SK-N-SH (cell line): Measurements from ENCODE around the gene NTRK3. TPM values are rescaled to one million over a fixed set of nuclear protein-coding genes. Genes with fewer than 3 reads are reported as not detected.

Experiments used
- CTCF ChIA-PET: fragments of 300-600, 350-600 bp; formaldehyde crosslinking; extraction: SDS; loops from one replicate; lab custom pipeline; 2021; lab: Yijun Ruan, JAX
- POLR2A ChIA-PET: fragments of 350-600 bp; sonication (Branson Sonifier 250); formaldehyde crosslinking; extraction: SDS; loops from one replicate; lab custom pipeline; 2020; ENCODE audit warnings: antibody characterized with exemption, inconsistent platforms; lab: Yijun Ruan, JAX
- DNase-seq: peaks from one replicate; pipeline ENCODE4 v3.0.0; 2012
- H2AFZ ChIP-seq: fragments of 200-600 bp; sonication (generic); 2 replicates; pipeline ENCODE4 v1.8.1; 2016; ENCODE audit warnings: antibody characterized with exemption, mild to moderate bottlenecking, low read depth
- H3F3A ChIP-seq: fragments of 200-600 bp; sonication (generic); replicated peaks from 2 replicates; pipeline ENCODE3; 2016; ENCODE audit warnings: antibody characterized with exemption, mild to moderate bottlenecking; ENCODE audit not compliant: insufficient read depth
- H3K27ac ChIP-seq, 2 experiments: fragments of 200-500 bp in 1 of 2; fragments of 200-600 bp in 1 of 2; sonication (Bioruptor generic) in 1 of 2; sonication (generic), shearing (Covaris generic) in 1 of 2; 2 replicates each; pipeline versions ENCODE4 v1.5.1 to v1.6.1; 2014 to 2016; ENCODE audit warnings: low read depth in 2 of 2, inconsistent platforms in 1 of 2, low read length in 1 of 2, mild to moderate bottlenecking in 1 of 2, mixed read lengths in 1 of 2
- H3K27me3 ChIP-seq: fragments of 200-600 bp; sonication (generic), shearing (Covaris generic); 2 replicates; pipeline ENCODE4 v1.6.1; 2016; ENCODE audit warnings: mixed run types; ENCODE audit not compliant: insufficient read depth
- H3K36me3 ChIP-seq, 2 experiments: fragments of 200-500 bp in 1 of 2; fragments of 200-600 bp in 1 of 2; sonication (Bioruptor generic) in 1 of 2; sonication (generic) in 1 of 2; replicated peaks in 1 of 2; 2 replicates each; pipeline versions ENCODE3 to v1.5.1; 2014 to 2016; ENCODE audit warnings: low read length in 1 of 2, mild to moderate bottlenecking in 1 of 2; ENCODE audit not compliant: insufficient read depth in 2 of 2, control insufficient read depth in 1 of 2
- H3K4me1 ChIP-seq, 2 experiments: fragments of 200-500 bp in 1 of 2; fragments of 200-600 bp in 1 of 2; sonication (Bioruptor generic) in 1 of 2; sonication (generic), shearing (Covaris generic) in 1 of 2; 2 replicates each; pipeline versions ENCODE4 v1.5.1 to v1.6.1; 2014 to 2016; ENCODE audit warnings: low read depth in 1 of 2, low read length in 1 of 2, mixed run types in 1 of 2; ENCODE audit not compliant: insufficient read depth in 2 of 2, control insufficient read depth in 1 of 2
- H3K4me2 ChIP-seq: fragments of 200-600 bp; sonication (generic), shearing (Covaris generic); 2 replicates; pipeline ENCODE4 v1.6.1; 2017; ENCODE audit warnings: mixed run types
- H3K4me3 ChIP-seq, 2 experiments: fragments of 200-500 bp in 1 of 2; fragments of 200-600 bp in 1 of 2; sonication (Bioruptor generic) in 1 of 2; sonication (generic), shearing (Covaris generic) in 1 of 2; 2 replicates each; pipeline versions ENCODE4 v1.5.1 to v1.8.1; 2014 to 2016; ENCODE audit warnings: low read depth in 2 of 2, inconsistent platforms in 1 of 2, low read length in 1 of 2, mild to moderate bottlenecking in 1 of 2, mixed read lengths in 1 of 2, moderate library complexity in 1 of 2
- H3K79me2 ChIP-seq: fragments of 200-600 bp; sonication (generic); 2 replicates; pipeline ENCODE4 v1.8.1; 2017; ENCODE audit warnings: mild to moderate bottlenecking; ENCODE audit not compliant: insufficient read depth
- H3K9ac ChIP-seq: fragments of 200-600 bp; sonication (generic); 2 replicates; pipeline ENCODE4 v1.6.1; 2017; ENCODE audit warnings: mixed run types
- H3K9me2 ChIP-seq: fragments of 200-600 bp; sonication (generic); 2 replicates; pipeline ENCODE4 v1.6.1; 2017; ENCODE audit warnings: mixed run types
- H3K9me3 ChIP-seq: fragments of 200-600 bp; sonication (generic); 2 replicates; pipeline ENCODE4 v1.6.1; 2017; ENCODE audit warnings: mixed run types, mild to moderate bottlenecking, moderate library complexity
- H4K20me1 ChIP-seq: fragments of 200-600 bp; sonication (generic); 2 replicates; pipeline ENCODE4 v1.6.1; 2017; ENCODE audit warnings: mild to moderate bottlenecking, mixed run types; ENCODE audit not compliant: insufficient read depth
- CTCF ChIP-seq: fragments of 200-600 bp; sonication (generic); IDR thresholded peaks from 2 replicates; pipeline ENCODE4 v1.6.1; 2017; ENCODE audit warnings: antibody characterized with exemption, mild to moderate bottlenecking, moderate library complexity
- ELF1 ChIP-seq: IDR thresholded peaks from 2 replicates; pipeline ENCODE4 v1.4.0; 2012
- EP300 ChIP-seq, 2 experiments: IDR thresholded peaks; 2 replicates each; pipeline versions ENCODE4 v1.4.0 to v1.6.1; 2012; ENCODE audit warnings: borderline replicate concordance in 1 of 2, low read depth in 1 of 2, low read length in 1 of 2
- EZH2phosphoT487 ChIP-seq: fragments of 200-600 bp; sonication (generic); IDR thresholded peaks from 2 replicates; pipeline ENCODE4 v1.6.1; 2017; ENCODE audit warnings: low read depth, mixed run types, mild to moderate bottlenecking, antibody characterized with exemption, moderate library complexity, borderline replicate concordance
- FOXJ3 ChIP-seq: sonication (generic); formaldehyde crosslinking; IDR thresholded peaks from 2 replicates; pipeline ENCODE4 v1.5.1; 2020; ENCODE audit warnings: mild to moderate bottlenecking, missing genetic modification reagents
- FOXM1 ChIP-seq: IDR thresholded peaks from 2 replicates; pipeline ENCODE4 v1.4.0; 2012; ENCODE audit warnings: low read depth, mild to moderate bottlenecking
- MXI1 ChIP-seq: IDR thresholded peaks from 2 replicates; pipeline ENCODE4 v1.6.1; 2012; ENCODE audit warnings: mild to moderate bottlenecking, low read depth, low read length, improper control_type of control experiment
- NRF1 ChIP-seq: IDR thresholded peaks from 2 replicates; pipeline ENCODE4 v1.6.1; 2012; ENCODE audit warnings: low read depth, mild to moderate bottlenecking, low read length
- RAD21 ChIP-seq: IDR thresholded peaks from 2 replicates; pipeline ENCODE4 v1.6.1; 2012; ENCODE audit warnings: mild to moderate bottlenecking, low read length
- RCOR1 ChIP-seq: fragments of 150-350 bp; IDR thresholded peaks from 2 replicates; pipeline ENCODE4 v1.6.1; 2017; ENCODE audit warnings: antibody characterized with exemption, low read length
- REST ChIP-seq: IDR thresholded peaks from 2 replicates; pipeline ENCODE4 v1.6.1; 2012; ENCODE audit warnings: mild to moderate bottlenecking, low read depth, low read length, moderate library complexity
- TAF1 ChIP-seq: IDR thresholded peaks from 2 replicates; pipeline ENCODE4 v1.6.1; 2012; ENCODE audit warnings: low read depth, mild to moderate bottlenecking, low read length, moderate library complexity, borderline replicate concordance
- TCF12 ChIP-seq: IDR thresholded peaks from 2 replicates; pipeline ENCODE4 v1.4.0; 2012
- YY1 ChIP-seq: IDR thresholded peaks from 2 replicates; pipeline ENCODE4 v1.4.0; 2012; ENCODE audit warnings: low read depth, mild to moderate bottlenecking
- WGBS: methylation state at CpG from one replicate; pipeline ENCODE4 v1.1.6; 2017; ENCODE audit warnings: low lambda C conversion rate; 5-methylcytosine and 5-hydroxymethylcytosine counted together
- polyA plus RNA-seq, 3 experiments: library from polyadenylated mRNA; depleted of rRNA; stranded (reverse); fragments of >200 nt; gene quantifications; 2 replicates each; pipeline ENCODE4 v1.2.3, GENCODE V29; 2012
- TF ChIP-seq, protein P1 (sequence below): IDR thresholded peaks from 2 replicates; pipeline ENCODE4 v1.4.0; 2012; ENCODE audit warnings: low read depth, borderline replicate concordance
- TF ChIP-seq, protein P2 (sequence below): fragments of 150-350 bp; IDR thresholded peaks from 2 replicates; pipeline ENCODE4 v1.6.1; 2017; ENCODE audit warnings: antibody characterized with exemption, low read length, low read depth, borderline replicate concordance

Gene NTRK3
- polyA plus RNA-seq, 1 of the 3 experiments (the other 2 are of a cell fraction): 2.6 TPM

DNA sequence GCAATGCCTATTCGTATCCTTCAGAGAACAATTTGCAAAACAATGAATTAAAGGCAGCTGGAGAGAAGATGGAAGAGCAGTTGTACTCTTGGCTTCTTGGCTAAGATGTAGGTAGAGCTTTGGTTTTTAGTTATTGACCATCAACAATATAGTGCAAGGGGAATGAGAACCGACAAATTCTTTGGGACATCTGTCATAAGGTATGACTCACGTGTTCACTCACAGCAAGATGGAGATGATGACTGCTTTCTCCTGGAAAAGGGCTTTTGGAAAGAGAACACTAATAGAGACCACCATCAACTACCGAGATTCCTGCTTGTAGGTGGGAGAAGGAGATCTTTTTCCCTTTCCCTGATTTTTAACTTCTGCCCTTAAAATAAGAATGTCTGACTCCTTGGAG lies 234.9 kb downstream of the NTRK3 start:
- no peaks in the 10 kb centered on the region for H3K9me3 ChIP-seq
- no peaks in the 10 kb centered on the region; a peak in 1 of 4 replicates for H3K4me1 ChIP-seq
- POLR2A ChIA-PET: no interaction called here
- no peak for TF ChIP-seq EP300 (IDR thresholded peaks at IDR 0.05; ENCODE audit: borderline replicate concordance in 1 of 2, low read depth in 1 of 2, low read length in 1 of 2)
- no peak for TF ChIP-seq RAD21
- TF ChIP-seq, all 33 proteins: peak for 0
- Histone ChIP-seq H3K79me2 (no peaks in the 10 kb centered on the region), H3F3A (no peaks in the 10 kb centered on the region), H3K27ac (no peak overlapping the region), H3K9me2 (no peaks in the 10 kb centered on the region), H3K9ac (no peak overlapping the region), H3K4me3 (no peak overlapping the region), H2AFZ (no peak overlapping the region), H4K20me1 (no peaks in the 10 kb centered on the region), H3K36me3 (no peaks in the 10 kb centered on the region), H3K27me3 (no peaks in the 10 kb centered on the region), H3K4me2 (no peak overlapping the region)
- no peak for DNase-seq
- 29% methylated on average over 4 of the region's 4 CpGs for WGBS
- CTCF ChIA-PET: no interaction called here

GRCh38 chr15:88020806-88021205 lies 235.7 kb downstream of the NTRK3 start:
- Histone ChIP-seq H3K9me3 (no peaks in the 10 kb centered on the region), H3K4me3 (no peak overlapping the region), H3K36me3 (no peaks in the 10 kb centered on the region), H3K9ac (no peak overlapping the region), H3K27ac (no peak overlapping the region), H3K4me1 (no peaks in the 10 kb centered on the region; a peak in 1 of 4 replicates), H3F3A (no peaks in the 10 kb centered on the region), H2AFZ (no peak overlapping the region), H3K9me2 (no peaks in the 10 kb centered on the region), H3K4me2 (no peak overlapping the region), H4K20me1 (no peaks in the 10 kb centered on the region), H3K79me2 (no peaks in the 10 kb centered on the region), H3K27me3 (no peaks in the 10 kb centered on the region)
- ChIA-PET POLR2A (no interaction called here), CTCF (interaction anchor here (1.2 kb wide), 1 partner anchor 222 kb away, joined by 3 read pairs; no protein-coding TSS in a partner anchor)
- no peak for DNase-seq
- no peak for TF ChIP-seq FOXJ3
- TF ChIP-seq, protein P1, sequence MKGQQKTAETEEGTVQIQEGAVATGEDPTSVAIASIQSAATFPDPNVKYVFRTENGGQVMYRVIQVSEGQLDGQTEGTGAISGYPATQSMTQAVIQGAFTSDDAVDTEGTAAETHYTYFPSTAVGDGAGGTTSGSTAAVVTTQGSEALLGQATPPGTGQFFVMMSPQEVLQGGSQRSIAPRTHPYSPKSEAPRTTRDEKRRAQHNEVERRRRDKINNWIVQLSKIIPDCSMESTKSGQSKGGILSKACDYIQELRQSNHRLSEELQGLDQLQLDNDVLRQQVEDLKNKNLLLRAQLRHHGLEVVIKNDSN: no peak
- no peak for TF ChIP-seq EZH2phosphoT487
- no peak for TF ChIP-seq EP300 (IDR thresholded peaks at IDR 0.05; ENCODE audit: borderline replicate concordance in 1 of 2, low read depth in 1 of 2, low read length in 1 of 2)
- no peak for TF ChIP-seq FOXM1
- TF ChIP-seq MXI1: no peak
- TF ChIP-seq RAD21: no peak
- no peak for TF ChIP-seq ELF1
- TF ChIP-seq TCF12: no peak
- TF ChIP-seq YY1: no peak
- 25% methylated on average over 3 of the region's 3 CpGs for WGBS

DNA sequence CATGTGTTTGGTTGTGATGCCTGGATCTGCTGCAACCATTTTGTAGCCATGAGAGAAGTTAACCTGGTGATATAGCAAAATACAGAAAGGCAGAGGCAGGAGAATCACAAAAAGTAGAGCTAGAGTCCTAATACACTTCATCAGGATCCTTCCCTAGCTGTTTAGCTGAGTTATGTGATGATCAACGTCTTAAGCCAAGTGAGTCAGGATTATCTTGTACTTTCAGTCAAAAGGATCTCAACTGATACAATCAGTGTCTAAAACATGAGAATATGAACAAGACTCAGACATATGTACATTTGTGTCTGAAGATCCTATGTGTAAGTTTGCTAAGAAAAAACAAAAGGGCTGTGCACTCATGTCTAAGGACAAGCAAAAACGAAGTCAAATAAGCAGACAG lies 236.9 kb downstream of the NTRK3 start:
- WGBS: 24% methylated on average over 2 of the region's 2 CpGs
- POLR2A ChIA-PET: no interaction called here
- Histone ChIP-seq H3K4me2 (no peak overlapping the region), H2AFZ (no peak overlapping the region), H3K9me3 (no peaks in the 10 kb centered on the region), H3K27me3 (no peaks in the 10 kb centered on the region), H3K4me3 (no peak overlapping the region), H3K9me2 (no peaks in the 10 kb centered on the region), H3K36me3 (no peaks in the 10 kb centered on the region), H3K79me2 (no peaks in the 10 kb centered on the region), H4K20me1 (no peaks in the 10 kb centered on the region), H3K27ac (no peak overlapping the region), H3F3A (no peaks in the 10 kb centered on the region), H3K9ac (no peak overlapping the region), H3K4me1 (no peaks in the 10 kb centered on the region; a peak in 1 of 4 replicates)
- no peak for DNase-seq
- CTCF ChIA-PET: interaction anchor here (1.2 kb wide), 1 partner anchor 226 kb away, joined by 4 read pairs; no protein-coding TSS in a partner anchor
- TF ChIP-seq RCOR1 (no peak), YY1 (no peak), TAF1 (no peak), CTCF (no peak), REST (no peak), NRF1 (no peak)
- TF ChIP-seq, protein P2, sequence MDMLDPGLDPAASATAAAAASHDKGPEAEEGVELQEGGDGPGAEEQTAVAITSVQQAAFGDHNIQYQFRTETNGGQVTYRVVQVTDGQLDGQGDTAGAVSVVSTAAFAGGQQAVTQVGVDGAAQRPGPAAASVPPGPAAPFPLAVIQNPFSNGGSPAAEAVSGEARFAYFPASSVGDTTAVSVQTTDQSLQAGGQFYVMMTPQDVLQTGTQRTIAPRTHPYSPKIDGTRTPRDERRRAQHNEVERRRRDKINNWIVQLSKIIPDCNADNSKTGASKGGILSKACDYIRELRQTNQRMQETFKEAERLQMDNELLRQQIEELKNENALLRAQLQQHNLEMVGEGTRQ: no peak
